H1 (cell line): ENCODE measurements around the gene CABP1. TPM values are rescaled to one million over a fixed set of nuclear protein-coding genes. Genes with fewer than 3 reads are reported as not detected.

ENCODE experiments used
- CTCF ChIA-PET: fragments of 300-600 bp; sonication (Branson Sonifier 250); formaldehyde crosslinking; loops from one replicate; lab custom pipeline; 2021; ENCODE audit not compliant: partially characterized antibody; lab: Charles Lee
- POLR2A ChIA-PET: fragments of 300-600 bp; sonication (Branson Sonifier 250); formaldehyde crosslinking; loops from one replicate; lab custom pipeline; 2021; ENCODE audit warnings: inconsistent platforms; ENCODE audit not compliant: partially characterized antibody; lab: Charles Lee
- DNase-seq, 2 experiments: peaks; one replicate each; pipeline versions ENCODE4 v3.0.0 to v3.0.0-alpha.2; 2010 to 2022; ENCODE audit warnings: low spot score in 2 of 2, low read depth in 1 of 2, mixed read lengths in 1 of 2
- FAIRE-seq: peaks from 2 replicates; lab custom pipeline; 2011; peaks lifted over from hg19 to GRCh38; lab: Jason Lieb, UNC
- H2AFZ ChIP-seq: 2 replicates; pipeline ENCODE4 v1.8.1; 2012; ENCODE audit warnings: low read length, inconsistent platforms
- H2AK5ac ChIP-seq: 2 replicates; pipeline ENCODE4 v1.6.1; 2013; ENCODE audit warnings: low read depth, low read length
- H2BK120ac ChIP-seq: replicated peaks from 2 replicates; pipeline ENCODE3; 2013; ENCODE audit warnings: low read depth, low read length, inconsistent platforms
- H2BK12ac ChIP-seq: 2 replicates; pipeline ENCODE4 v1.6.1; 2013; ENCODE audit warnings: low read depth, low read length
- H2BK15ac ChIP-seq: 2 replicates; pipeline ENCODE4 v1.6.1; 2013; ENCODE audit warnings: low read length
- H2BK20ac ChIP-seq: 2 replicates; pipeline ENCODE4 v1.6.1; 2013; ENCODE audit warnings: low read length
- H2BK5ac ChIP-seq: 2 replicates; pipeline ENCODE4 v1.6.1; 2013; ENCODE audit warnings: low read depth, low read length
- H3K14ac ChIP-seq: 2 replicates; pipeline ENCODE4 v1.6.1; 2013; ENCODE audit warnings: inconsistent platforms; ENCODE audit not compliant: insufficient read length
- H3K18ac ChIP-seq: 2 replicates; pipeline ENCODE4 v1.6.1; 2013; ENCODE audit warnings: low read length; ENCODE audit errors: extremely low read depth
- H3K23ac ChIP-seq: 2 replicates; pipeline ENCODE4 v1.6.1; 2013; ENCODE audit warnings: inconsistent platforms; ENCODE audit not compliant: insufficient read length
- H3K23me2 ChIP-seq: 2 replicates; pipeline ENCODE4 v1.6.1; 2013; ENCODE audit warnings: low read depth, low read length
- H3K27ac ChIP-seq: 2 replicates; pipeline ENCODE4 v1.6.1; 2011; ENCODE audit warnings: low read depth, low read length, inconsistent platforms
- H3K27me3 ChIP-seq, 4 experiments: replicated peaks in 1 of 4; 1 replicate in 1 of 4; 2 replicates in 3 of 4; pipeline versions ENCODE4 v1.6.1 to v1.8.1; 2011 to 2013; ENCODE audit warnings: low read length in 3 of 4, mild to moderate bottlenecking in 3 of 4, inconsistent platforms in 2 of 4, mixed read lengths in 2 of 4, moderate library complexity in 1 of 4; ENCODE audit not compliant: control insufficient read depth in 3 of 4, insufficient read depth in 3 of 4; ENCODE audit errors: extremely low read depth in 1 of 4
- H3K36me3 ChIP-seq, 4 experiments: 2 replicates each; pipeline versions ENCODE4 v1.6.1 to v1.8.1; 2011 to 2013; ENCODE audit warnings: mild to moderate bottlenecking in 4 of 4, low read length in 3 of 4, moderate library complexity in 2 of 4, control low read depth in 1 of 4, inconsistent platforms in 1 of 4; ENCODE audit not compliant: insufficient read depth in 4 of 4, control insufficient read depth in 2 of 4
- H3K4ac ChIP-seq: replicated peaks from 2 replicates; pipeline ENCODE3; 2013; ENCODE audit warnings: low read length, low read depth, mixed read lengths, inconsistent platforms; ENCODE audit not compliant: insufficient read length
- H3K4me1 ChIP-seq, 4 experiments: replicated peaks in 1 of 4; 1 replicate in 1 of 4; 2 replicates in 3 of 4; pipeline versions ENCODE4 v1.6.1 to v1.8.1; 2011 to 2013; ENCODE audit warnings: low read length in 3 of 4, inconsistent platforms in 2 of 4, mixed read lengths in 1 of 4; ENCODE audit not compliant: insufficient read depth in 4 of 4, control insufficient read depth in 3 of 4
- H3K4me2 ChIP-seq, 2 experiments: 2 replicates each; pipeline versions ENCODE4 v1.6.1 to v1.8.1; 2011 to 2013; ENCODE audit warnings: low read depth in 2 of 2, low read length in 2 of 2, control low read depth in 1 of 2, inconsistent platforms in 1 of 2, mild to moderate bottlenecking in 1 of 2; ENCODE audit not compliant: insufficient read depth in 1 of 2
- H3K4me3 ChIP-seq, 4 experiments: fragments of 200-600, 300-600 bp in 1 of 4; sonication (generic), shearing (Covaris generic), sonication (Bioruptor Twin) in 1 of 4; 2 replicates each; pipeline versions ENCODE4 v1.5.1 to v1.8.1; 2011 to 2016; ENCODE audit warnings: low read length in 4 of 4, low read depth in 3 of 4, control low read depth in 2 of 4, inconsistent platforms in 2 of 4, mild to moderate bottlenecking in 2 of 4, mixed read lengths in 1 of 4, moderate library complexity in 1 of 4; ENCODE audit not compliant: insufficient read depth in 2 of 4; ENCODE audit errors: extremely low read depth in 1 of 4
- H3K56ac ChIP-seq: replicated peaks from 2 replicates; pipeline ENCODE3; 2013; ENCODE audit warnings: low read depth, mild to moderate bottlenecking, mixed read lengths, low read length, inconsistent platforms; ENCODE audit not compliant: insufficient read length
- H3K79me1 ChIP-seq: 2 replicates; pipeline ENCODE4 v1.6.1; 2013; ENCODE audit warnings: low read depth, low read length, control low read depth
- H3K79me2 ChIP-seq, 2 experiments: 2 replicates each; pipeline versions ENCODE4 v1.6.1 to v1.8.1; 2012 to 2013; ENCODE audit warnings: low read length in 2 of 2, mild to moderate bottlenecking in 2 of 2, inconsistent platforms in 1 of 2; ENCODE audit not compliant: insufficient read depth in 2 of 2, control insufficient read depth in 1 of 2
- H3K9ac ChIP-seq, 4 experiments: replicated peaks in 1 of 4; 1 replicate in 1 of 4; 2 replicates in 3 of 4; pipeline versions ENCODE4 v1.6.1 to v1.8.1; 2011 to 2013; ENCODE audit warnings: low read depth in 3 of 4, low read length in 3 of 4, control low read depth in 2 of 4, mild to moderate bottlenecking in 2 of 4, moderate library complexity in 2 of 4, inconsistent platforms in 1 of 4; ENCODE audit errors: extremely low read depth in 1 of 4
- H3K9me3 ChIP-seq, 2 experiments: 2 replicates each; pipeline versions ENCODE4 v1.6.1 to v1.8.1; 2012 to 2013; ENCODE audit warnings: mild to moderate bottlenecking in 2 of 2, moderate library complexity in 2 of 2, control low read depth in 1 of 2, inconsistent platforms in 1 of 2, low read depth in 1 of 2, low read length in 1 of 2, mixed read lengths in 1 of 2; ENCODE audit not compliant: insufficient read depth in 2 of 2
- H4K20me1 ChIP-seq, 2 experiments: replicated peaks in 1 of 2; 2 replicates each; pipeline versions ENCODE3 to v1.8.1; 2011 to 2013; ENCODE audit warnings: inconsistent platforms in 2 of 2, low read length in 2 of 2, mild to moderate bottlenecking in 1 of 2; ENCODE audit not compliant: insufficient read depth in 2 of 2, control insufficient read depth in 1 of 2
- H4K5ac ChIP-seq: 2 replicates; pipeline ENCODE4 v1.6.1; 2013; ENCODE audit warnings: low read length, low read depth, mixed read lengths, inconsistent platforms; ENCODE audit not compliant: insufficient read length
- H4K8ac ChIP-seq: 2 replicates; pipeline ENCODE4 v1.8.0; 2013; ENCODE audit warnings: mild to moderate bottlenecking, moderate library complexity, low read length, inconsistent platforms; ENCODE audit not compliant: insufficient read depth; ENCODE audit errors: extremely low read depth
- H4K91ac ChIP-seq: replicated peaks from 2 replicates; pipeline ENCODE3; 2013; ENCODE audit warnings: low read length, mixed read lengths, inconsistent platforms; ENCODE audit not compliant: insufficient read length
- POU5F1 ChIP-seq: IDR thresholded peaks from 2 replicates; pipeline ENCODE4 v1.6.1; 2011; ENCODE audit warnings: low read depth, mild to moderate bottlenecking, low read length, moderate library complexity
- TEAD4 ChIP-seq: IDR thresholded peaks from 2 replicates; pipeline ENCODE4 v1.6.1; 2012; ENCODE audit warnings: low read depth, low read length, inconsistent platforms, mixed read lengths
- WGBS, 2 experiments: shearing (Covaris generic) in 1 of 2; methylation state at CpG; one replicate each; pipeline versions ENCODE4 v1.1.6 to v1.1.7; 2013 to 2015; ENCODE audit warnings: low lambda C conversion rate in 2 of 2, mixed read lengths in 2 of 2, inconsistent platforms in 1 of 2, low coverage in 1 of 2, missing lambda C conversion rate in 1 of 2; ENCODE audit not compliant: insufficient replicate concordance in 2 of 2, insufficient coverage in 1 of 2, insufficient read length in 1 of 2; ENCODE audit errors: extremely low coverage in 1 of 2, missing lambda C conversion rate in 1 of 2; 5-methylcytosine and 5-hydroxymethylcytosine counted together
- polyA plus RNA-seq, 7 experiments: library from polyadenylated mRNA; depleted of rRNA in 3 of 7; stranded (reverse) in 5 of 7; unstranded in 2 of 7; fragments of >200 nt in 5 of 7; fragments of 200-250 nt in 2 of 7; gene quantifications; 1 replicate in 5 of 7; 2 replicates in 1 of 7; 4 replicates in 1 of 7; pipeline versions ENCODE4 v1.2.1 to v1.2.3, GENCODE V29; 2011 to 2013; ENCODE audit warnings: missing spikeins in 2 of 7, mixed read lengths in 2 of 7
- total RNA-seq: library from RNA; stranded (reverse); fragmentation: NEBNext Ultra II Directional; extraction: Animal tissue kit (Norgen Biotek cat#: 25700); gene quantifications from 2 replicates; pipeline ENCODE4 v1.2.1, GENCODE V29; 2021

The CABP1 gene
- total and polyA plus RNA-seq, 2 of the 8 experiments (the other 6 are each of a cell fraction or from before 2014, with no cell fraction given), result 3.9 to 7.4 TPM

DNA sequence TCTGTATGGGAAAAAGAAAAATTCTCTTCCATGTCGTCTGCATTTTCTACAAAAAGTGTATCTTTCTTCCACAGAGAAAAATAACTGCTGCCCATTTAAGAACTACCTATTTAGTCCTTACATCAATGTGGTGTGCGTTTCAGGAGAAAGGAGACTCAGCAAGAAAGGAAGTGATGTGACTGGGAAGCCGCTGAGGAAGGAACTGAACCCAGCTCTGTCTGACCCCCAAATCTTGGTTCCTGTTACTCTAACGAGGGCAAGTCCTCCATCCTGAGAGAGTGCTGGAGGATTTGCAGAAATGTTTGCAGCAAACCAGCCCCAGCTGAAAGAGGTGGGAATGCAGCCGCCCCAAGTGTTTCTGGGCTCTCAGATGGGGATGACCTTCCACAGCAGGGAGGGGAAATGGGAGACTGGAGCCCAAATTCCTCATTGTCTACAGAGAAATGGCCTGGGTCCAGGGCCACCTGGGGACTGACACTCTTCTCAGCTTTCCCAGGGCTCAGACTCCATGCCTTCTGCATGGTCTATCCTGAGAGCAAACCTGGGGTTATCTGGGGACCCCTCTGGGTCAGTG is 39.8 kb downstream of the CABP1 start:
- Histone ChIP-seq H2BK120ac (peak overlapping the region; percentile 54), H3K4me3 (no peak overlapping the region), H3K79me2 (no peaks in the 10 kb centered on the region), H3K18ac (peak overlapping the region; percentile 71; the same call in 1 of the 2 replicates), H3K14ac (no peak overlapping the region), H2BK12ac (peak overlapping the region; percentile 43; the same call in 1 of the 2 replicates), H4K20me1 (no peaks in the 10 kb centered on the region), H2AK5ac (no peak overlapping the region), H3K27me3 (no peaks in the 10 kb centered on the region), H4K5ac (no peak overlapping the region), H2AFZ (peak overlapping the region; percentile 70), H3K23me2 (no peaks in the 10 kb centered on the region), H3K56ac (no peak overlapping the region), H4K8ac (peak overlapping the region; percentile 86; the same call in 1 of the 2 replicates), H3K27ac (no peak overlapping the region), H3K4me2 (no peak overlapping the region), H3K9ac (no peak overlapping the region), H3K23ac (no peak overlapping the region), H3K4ac (no peak overlapping the region), H4K91ac (peak overlapping the region; percentile 65), H3K9me3 (no peaks in the 10 kb centered on the region), H2BK5ac (0 out of 2 replicates have a peak overlapping the region, but pooled peaks have one; percentile 27), H2BK20ac (no peak overlapping the region), H2BK15ac (no peak overlapping the region; the same call in 1 of the 2 replicates), H3K79me1 (no peaks in the 10 kb centered on the region), H3K36me3 (no peaks in the 10 kb centered on the region), H3K4me1 (peaks cover 0 to 6% (median 0%) of the 10 kb centered on the region in 4 experiments; a peak in 2 of 7 replicates)
- CTCF ChIA-PET, result interaction anchor here (1.0 to 10.3 kb wide), 3 partner anchors 12 to 32 kb away, joined by 3 to 83 read pairs (median 3); no protein-coding TSS in a partner anchor
- FAIRE-seq (no peak), DNase-seq (no peak)
- POLR2A ChIA-PET, result interaction anchor here (1.6 to 2.0 kb wide), 2 partner anchors 12 to 13 kb away, joined by 4 to 11 read pairs; no protein-coding TSS in a partner anchor
- TF ChIP-seq POU5F1 (no peak), TEAD4 (0 out of 2 replicates have a peak, but pooled peaks have one; percentile 15)
- 62% methylated on average over 5 of the region's 5 CpGs; no CpG with 5 or more reads in 1 of the 2 experiments for WGBS, 2 experiments
